Retina (tissue), 1 donor: ENCODE measurements around the gene ZNF354C.

ENCODE experiments used
- DNase-seq: peaks from one replicate; pipeline ENCODE4 v3.0.0-alpha.2; 2016

ZNF354C gene

DNA sequence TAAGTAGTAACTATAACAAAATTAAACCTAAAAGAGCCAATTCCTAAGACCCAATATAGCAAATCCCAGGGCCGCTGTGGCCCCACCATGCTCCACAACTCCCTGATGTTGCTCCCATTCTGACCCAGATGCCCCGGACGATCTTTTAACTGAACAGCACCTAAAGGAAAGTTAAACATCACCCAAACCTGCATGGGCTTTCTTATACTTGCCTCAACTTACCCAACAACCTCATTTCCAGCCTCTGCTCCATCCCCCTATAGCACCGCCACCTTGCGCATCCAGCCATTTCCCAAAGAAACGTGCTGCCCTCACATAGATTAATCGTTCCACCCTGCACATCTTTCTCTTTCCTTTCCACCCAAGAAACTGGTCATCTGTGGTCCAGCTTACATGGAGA lies 54.6 kb downstream of the ZNF354C start:
- DNase-seq = no peak

DNA sequence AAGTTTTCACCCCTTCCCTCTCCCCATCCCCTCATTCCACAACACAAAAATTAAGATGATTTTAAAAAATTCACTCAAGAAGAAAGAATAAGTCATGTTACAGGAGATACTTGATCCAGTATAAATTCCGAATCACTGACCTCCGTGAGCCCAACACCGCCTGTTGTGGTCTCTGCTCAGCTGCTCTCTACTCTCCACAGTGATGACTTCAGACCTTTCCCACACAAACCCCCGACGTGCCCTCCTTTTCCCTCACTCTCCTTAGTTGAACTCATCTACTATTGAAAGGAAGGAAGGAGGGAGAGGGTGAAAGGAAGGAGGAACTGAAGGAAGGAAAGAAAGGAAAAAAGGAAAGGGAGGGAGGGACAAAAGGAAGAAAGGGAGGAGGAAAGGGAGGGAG lies 55.1 kb downstream of the ZNF354C start:
- no peak for DNase-seq

GRCh38 chr5:179115845-179116524 lies 55.8 kb downstream of the ZNF354C start:
- no peak for DNase-seq

- no peak for DNase-seq
Observed at GRCh38 chr5:179118338-179118737, 58.2 kb downstream of the ZNF354C start.

GRCh38 chr5:179118756-179119414 lies 58.7 kb downstream of the ZNF354C start:
- no peak for DNase-seq

- DNase-seq = no peak
Observed at GRCh38 chr5:179119415-179120170, 59.4 kb downstream of the ZNF354C start.

DNA sequence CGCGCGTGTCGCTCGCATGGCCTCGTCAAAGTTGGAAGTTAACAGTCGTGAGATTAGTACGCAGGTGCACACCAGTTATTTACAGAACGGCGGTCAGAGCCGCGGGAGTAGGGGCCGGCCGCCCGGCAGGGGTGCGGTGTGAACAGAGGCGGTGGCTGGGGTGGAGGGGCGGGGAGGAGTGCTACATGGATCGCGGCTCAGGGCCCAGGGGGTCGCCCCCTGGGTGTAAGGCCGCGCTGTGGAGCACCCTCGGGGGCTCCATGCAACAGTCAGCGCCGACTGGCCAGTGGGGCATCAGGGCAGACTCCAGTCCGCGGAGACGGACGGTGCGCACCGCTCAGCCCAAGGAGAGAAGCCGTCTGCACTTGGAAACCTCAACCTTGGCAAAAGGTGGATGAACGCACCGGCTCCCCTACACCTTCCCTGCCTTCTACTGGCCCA lies 60.3 kb downstream of the ZNF354C start:
- no peak for DNase-seq

GRCh38 chr5:179120951-179121666 lies 60.9 kb downstream of the ZNF354C start:
- no peak for DNase-seq

DNA sequence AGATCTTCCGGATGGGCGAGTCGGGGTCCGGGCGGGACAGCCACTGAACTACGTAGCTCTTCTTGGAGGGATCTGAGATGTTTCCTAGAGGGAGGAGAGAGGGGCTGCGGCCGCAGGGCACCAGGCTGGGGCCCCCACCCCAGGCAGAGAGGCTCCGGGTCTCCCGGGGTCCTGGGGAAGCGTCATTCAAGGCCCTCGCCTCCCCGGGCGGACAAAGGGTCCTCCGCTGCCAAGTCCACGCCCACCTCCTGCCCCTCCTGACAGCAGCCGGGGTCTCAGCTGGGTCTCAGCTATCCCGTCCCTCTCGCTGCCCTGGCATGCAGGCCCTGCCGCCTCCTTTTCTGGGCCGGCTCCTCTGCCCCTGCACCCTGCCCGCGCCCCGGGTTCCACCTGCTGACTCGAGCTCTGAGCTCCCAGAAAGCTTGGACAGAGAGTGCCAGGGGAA lies 61.5 kb downstream of the ZNF354C start:
- DNase-seq = no peak

DNA sequence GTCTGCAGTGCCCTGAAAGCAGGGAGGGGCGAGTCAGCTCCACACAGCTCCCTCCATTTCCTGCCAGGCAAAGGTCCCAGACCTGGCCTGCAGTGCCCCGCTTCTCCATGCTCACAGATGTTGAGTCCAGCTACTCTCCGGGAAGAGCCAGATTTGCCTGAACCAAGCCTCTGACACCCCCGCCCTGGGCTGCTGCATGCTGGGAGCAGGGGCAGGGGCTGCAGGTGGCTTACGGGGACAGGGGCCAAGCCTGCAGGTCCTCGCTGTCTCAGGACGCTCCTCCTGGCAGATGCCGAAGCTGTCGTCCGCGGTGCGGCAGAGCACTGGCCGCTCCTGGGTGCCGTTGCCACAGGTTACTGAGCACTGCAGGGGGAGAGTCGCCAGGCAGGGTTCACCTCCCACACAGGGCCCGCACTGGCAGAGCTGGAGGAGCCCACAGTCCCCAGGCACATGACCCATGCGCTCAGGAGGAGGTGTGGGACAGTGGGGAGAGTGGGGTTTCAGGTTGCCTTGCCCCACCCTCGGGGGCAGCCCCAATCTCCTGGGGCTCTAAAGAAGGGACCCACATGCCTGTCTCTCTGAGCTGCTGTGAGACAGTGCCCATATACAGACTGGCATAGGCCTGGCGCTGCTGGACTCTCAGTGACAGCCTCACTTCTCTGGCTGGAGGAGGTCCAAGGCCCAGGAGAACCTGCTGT lies 62.4 kb downstream of the ZNF354C start:
- no peak for DNase-seq

GRCh38 chr5:179123109-179123426 lies 62.9 kb downstream of the ZNF354C start:
- DNase-seq = no peak

DNA sequence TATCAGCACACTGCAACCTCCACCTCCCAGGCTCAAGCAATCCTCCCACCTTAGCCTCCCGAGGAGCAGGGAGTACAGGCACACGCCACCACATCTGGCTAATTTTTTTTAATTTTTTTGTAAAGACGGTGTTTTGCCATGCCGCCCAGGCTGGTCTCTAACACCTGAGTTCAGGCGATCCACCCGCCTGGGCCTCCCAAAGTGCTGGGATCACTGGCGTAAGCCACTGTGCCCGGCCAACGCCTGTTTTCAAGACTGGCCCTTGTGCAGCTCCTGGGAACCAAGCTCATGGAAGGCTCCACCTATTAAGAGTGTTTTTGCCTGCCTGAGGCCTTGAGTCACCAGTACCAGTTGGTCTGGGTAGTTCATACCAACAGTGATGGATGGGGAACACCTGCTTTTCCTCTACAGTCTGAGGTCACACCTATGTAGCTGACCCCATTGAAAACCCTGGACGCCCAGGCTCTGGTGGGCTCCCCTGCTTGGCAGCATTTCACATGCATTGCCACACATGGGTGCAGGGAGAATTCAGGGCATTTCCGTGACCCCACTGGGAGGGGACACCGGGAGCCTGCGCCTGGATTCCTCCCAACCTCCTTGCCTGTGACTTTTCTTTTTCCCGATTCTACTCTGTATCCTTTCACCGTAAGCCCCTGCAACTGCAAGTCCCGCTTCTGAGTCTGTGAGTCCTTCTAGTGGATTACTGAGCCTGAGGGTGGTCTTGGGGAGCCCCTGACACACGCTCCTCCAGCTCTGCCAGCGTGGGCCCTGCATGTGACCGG lies 63.5 kb downstream of the ZNF354C start:
- no peak for DNase-seq

DNA sequence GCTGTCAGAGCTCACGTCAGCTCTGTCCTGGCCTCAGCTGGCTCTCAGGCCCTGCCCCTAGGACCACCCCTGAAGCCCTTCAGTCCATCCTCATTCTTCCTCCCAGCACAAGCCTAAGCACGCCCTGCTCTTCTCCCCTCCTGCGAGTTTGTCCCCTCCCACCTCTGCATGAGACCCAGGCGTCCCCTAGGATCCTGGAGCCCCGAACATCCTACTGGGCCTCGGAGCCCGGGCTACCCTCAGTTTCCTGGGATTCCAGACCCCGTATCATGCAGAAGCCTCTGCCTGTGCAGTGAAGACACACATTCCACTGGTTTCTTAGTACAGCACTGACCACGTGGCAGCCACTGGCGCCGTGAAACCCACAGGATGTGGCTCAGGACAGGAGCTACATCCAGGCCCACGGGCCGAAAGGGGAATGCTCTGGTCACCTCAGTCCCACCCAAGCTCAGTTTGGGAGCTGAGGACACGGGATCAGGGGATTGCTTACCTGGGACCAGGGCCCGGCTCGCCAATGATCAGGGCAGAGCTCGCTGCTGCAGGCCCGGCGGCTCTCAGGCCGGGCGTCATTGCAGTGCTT lies 64.2 kb downstream of the ZNF354C start:
- DNase-seq = no peak

GRCh38 chr5:179124853-179125788 lies 64.9 kb downstream of the ZNF354C start:
- DNase-seq = no peak

DNA sequence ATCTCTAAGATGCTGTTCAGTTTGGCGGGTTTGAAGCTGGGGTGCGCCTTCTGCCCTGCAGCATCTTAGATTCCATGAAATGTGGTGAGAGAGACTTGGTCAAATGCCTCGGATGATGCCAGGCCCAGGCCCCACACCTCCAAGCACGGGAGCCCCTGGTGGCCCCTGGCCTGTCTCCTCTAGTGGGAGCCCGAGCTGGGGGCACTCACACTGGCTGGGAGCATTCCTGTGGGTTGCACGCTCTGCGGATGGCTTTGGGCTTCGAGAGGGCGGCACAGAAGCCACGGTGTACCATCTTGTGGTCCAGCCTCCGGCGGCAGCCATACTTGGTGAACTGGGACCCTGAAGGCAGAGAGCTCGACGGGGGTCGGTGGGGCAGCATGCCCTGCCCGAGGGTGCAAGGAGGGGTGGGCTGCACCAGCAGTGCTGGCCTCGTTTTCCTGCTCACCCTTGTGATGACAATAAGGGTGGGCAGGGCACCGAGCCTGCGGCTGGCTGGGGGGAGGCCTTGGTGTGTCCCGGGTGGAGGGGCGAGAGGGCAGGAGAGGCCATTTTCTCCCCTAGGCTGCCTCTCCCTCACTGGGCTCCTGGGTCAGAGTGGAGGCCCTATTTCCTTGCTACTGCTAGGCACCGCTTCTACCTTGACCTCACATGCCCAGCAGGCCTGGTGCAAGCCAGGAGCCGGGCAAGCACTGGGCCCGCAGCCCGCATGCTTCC lies 65.8 kb downstream of the ZNF354C start:
- no peak for DNase-seq

DNA sequence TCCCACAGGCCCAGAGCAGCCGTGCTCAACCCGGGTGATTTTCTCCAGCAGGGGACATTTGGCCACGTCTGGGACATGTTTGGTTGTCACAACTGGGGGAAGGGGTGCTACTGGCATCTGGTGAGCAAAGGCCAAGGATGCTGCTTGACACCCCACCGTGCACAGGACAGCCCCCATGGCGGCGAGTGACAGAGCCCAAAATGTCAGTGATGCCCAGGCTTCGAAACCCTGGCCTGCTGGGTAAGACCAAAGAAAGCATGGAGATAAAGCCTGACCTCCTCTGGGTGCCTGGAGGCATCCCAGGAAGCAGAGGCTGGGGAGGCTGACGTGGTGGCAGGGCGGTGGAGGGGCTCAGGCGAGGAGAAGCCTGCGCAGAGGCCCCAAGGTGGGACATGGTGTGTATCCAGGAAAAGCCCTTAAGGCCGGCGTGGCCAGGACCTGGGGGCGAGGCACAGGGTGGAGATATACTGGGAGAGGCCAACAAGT lies 66.4 kb downstream of the ZNF354C start:
- no peak for DNase-seq

DNA sequence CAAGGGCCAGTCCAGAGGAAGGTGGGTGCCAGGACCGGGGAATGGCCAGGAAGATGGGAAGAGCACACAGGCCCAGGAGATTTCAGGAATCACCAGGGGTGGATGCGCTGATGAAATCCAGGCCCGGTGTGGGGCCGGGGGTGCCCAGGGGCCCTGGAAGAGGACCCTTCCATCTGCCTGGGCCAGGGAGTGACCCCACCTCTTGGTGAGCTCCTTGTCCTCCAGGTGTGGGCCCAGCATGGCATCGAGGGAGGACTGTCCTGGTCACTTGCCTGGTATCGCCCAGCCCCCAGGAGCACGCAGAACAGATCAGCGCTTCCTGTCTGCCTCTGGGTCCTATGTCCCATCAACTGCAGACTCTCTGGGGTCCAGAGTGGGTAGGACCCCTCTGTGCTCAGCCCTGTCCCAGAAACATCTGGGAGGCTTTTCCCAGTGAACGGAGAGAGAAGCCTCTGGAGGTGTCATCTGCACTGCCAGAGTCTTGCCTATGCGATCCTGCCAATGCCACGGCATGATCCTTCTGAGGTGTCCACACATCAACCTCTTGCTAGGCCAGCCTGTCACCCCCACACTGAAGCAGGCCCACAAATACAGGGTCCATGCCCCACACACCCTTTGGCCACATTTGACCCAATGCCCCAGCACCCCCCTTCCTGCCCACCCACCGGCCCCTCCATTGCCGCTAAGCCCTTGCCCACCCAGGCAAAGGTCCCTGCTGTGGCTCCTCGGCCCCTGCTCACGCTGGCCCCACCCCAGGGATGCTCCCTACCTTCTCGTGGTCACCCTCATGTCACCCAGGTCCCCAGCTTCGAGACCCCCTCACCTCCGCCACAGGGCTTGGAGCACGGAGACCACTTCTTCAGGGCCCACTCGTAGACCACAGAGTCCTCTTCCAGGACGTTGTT lies 67.2 kb downstream of the ZNF354C start:
- no peak for DNase-seq

DNA sequence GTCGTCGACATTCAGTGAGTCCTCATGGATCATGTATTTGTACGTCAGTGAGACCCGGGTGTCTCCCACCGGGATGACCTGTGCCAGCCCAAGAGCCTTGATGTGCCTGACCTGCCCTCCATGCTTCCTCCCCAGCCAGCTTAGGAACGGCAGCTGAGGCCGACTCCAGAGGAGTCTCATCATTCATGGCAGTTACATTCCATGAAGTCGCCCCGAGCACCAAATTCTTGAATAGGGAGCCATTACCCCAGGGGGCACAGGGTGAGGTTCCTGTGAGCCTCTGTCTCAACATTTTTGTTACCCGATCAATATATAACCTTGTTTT lies 67.8 kb downstream of the ZNF354C start:
- no peak for DNase-seq

- no peak for DNase-seq
Observed at GRCh38 chr5:179128976-179129375, 68.8 kb downstream of the ZNF354C start.
